GM21381 (cell line): ENCODE data around the gene FHOD3.
A peak's percentile ranks its signal among the peaks of the same experiment; 100 is the strongest.
"Not testable (repeated sequence)": the region's sequence is repeated elsewhere in the genome, so short reads cannot be mapped to it uniquely, and the experiment has no call there.

Source experiments
- ATAC-seq: cut with Tn5 transposase; IDR thresholded peaks from one replicate; pipeline ENCODE4 v1.9.1; 2021; ENCODE audit warnings: mild to moderate bottlenecking, moderate library complexity; ENCODE audit not compliant: unreplicated experiment

Gene FHOD3

DNA sequence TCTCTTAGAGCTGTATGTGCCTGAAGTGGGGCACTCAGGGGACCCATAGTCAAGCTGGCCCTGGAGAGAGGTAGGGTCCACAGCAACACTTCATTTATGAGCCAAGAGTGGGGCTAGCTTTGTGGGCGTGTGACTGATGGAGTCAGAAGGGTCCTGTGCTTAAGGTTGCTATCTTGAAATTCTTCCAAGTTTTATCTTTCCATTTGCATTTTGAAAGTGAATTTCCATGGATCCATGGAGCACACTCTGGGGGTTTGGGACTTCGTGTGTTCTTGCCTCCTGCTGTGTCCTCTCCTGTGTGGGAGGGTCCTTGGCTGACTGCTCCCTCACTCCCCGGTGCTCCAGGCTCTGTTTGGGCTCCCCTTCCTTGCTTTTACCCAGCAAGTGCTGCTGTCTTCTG is 50.8 kb downstream of the FHOD3 start:
- no peak for ATAC-seq

DNA sequence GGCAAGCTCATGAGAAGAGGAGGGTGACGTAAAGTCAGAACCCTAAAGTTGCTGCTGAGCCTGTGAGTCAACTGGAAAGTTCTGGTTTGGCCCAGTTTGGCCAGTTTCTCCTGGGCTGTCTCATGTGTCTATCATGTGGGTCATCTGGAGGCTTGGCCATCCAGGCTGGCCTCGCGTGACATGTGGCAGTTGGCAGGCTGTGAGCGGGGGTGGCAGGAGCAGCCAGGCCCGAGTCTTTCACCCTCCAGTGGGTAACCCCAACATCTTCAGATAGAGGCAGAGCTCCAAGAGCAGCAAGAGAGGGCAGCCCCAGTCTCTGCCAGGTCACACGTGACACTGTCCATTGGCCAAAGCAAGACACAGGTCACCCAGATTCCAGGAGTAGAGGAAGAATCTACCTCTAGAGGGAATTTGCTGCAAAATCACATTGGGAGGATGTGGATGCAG is 51.5 kb downstream of the FHOD3 start:
- ATAC-seq = no peak

- no peak for ATAC-seq
Observed at GRCh38 chr18:36349552-36349951, 52.0 kb downstream of the FHOD3 start.

DNA sequence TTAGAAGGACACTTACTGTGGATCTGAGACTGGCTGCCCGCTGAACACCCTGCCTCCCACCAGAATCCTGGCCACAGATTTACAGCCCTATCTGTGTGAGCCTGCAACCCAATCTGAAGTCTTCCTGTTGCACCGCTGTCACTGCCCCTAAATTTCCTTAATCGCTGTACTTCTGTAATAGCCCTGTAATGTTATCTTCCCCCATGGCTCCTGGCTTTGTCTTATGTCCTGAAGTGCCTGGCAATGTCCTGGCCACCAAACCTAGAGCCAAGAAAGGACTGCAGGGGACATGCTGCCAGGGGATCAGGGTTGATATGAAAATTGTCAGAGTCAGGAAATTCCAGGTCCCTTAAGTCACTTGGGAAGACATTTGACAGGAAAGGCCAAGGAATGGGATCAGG is 52.7 kb downstream of the FHOD3 start:
- no peak for ATAC-seq

DNA sequence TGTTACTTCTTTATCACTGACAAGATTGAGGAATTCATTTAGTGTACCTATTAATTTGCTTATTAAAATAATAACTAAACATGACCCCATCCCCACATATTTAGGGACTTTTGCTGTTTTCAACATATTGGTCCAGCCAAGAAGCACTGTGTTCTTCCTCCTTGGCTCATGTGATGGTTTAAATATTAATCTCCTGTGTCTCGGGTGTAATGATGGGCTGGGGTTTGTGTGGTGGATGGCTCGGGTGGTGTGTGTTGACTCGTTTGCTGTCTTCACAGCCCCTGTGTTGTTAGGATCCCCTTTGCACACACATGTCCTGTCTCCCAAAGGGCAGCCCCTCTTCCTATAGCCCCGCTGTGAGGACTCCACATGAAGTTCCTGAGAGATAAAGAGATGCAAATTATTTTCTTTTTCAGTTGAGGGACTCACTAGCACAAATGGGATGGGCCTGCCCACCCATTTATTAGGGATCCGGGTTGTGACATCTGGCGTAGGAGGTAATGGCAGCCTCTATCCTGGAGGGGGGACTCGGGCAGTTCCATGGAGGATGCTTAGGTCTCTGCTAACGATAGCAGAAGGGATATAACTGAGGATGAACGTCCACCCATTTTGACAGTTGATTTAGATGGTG is 53.4 kb downstream of the FHOD3 start:
- no peak for ATAC-seq

DNA sequence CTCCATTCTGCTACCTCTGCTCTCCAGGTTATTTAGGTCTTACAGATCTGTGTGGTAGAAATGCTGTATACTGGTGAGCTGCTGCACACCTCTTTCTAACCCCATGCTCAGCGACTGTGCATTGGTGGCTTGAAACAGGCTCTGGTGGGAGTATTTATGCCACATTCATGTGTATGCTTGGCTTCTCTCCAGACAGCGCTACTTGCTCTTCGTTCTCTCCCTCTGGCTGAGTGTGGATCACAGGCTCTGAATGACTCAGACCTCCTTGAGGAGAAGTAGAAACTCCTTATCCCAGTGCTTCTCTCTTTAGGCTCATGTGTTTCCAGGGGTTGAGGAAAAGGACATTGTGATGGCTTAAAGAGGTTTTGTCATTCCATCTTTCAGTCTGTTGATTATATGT is 54.9 kb downstream of the FHOD3 start:
- ATAC-seq = no peak

DNA sequence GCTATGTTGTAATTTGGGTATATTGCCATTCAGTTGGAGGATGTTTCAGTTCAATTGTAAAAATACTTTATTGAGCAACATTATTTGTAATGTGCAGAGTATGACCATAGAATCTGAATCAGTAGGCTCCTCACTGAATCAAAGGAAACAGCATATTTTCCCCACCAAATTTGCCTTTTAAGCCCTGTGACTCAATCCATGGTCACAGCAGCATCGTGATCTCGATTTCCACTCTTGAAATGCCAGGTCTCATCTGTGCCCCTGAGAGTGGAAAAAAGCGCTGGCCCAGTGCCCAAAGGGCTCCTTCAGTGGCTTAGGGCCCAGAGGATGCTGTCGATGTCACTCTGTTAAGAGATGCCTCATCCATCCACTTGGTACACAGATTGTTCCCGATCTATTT is 57.5 kb downstream of the FHOD3 start:
- no peak for ATAC-seq

DNA sequence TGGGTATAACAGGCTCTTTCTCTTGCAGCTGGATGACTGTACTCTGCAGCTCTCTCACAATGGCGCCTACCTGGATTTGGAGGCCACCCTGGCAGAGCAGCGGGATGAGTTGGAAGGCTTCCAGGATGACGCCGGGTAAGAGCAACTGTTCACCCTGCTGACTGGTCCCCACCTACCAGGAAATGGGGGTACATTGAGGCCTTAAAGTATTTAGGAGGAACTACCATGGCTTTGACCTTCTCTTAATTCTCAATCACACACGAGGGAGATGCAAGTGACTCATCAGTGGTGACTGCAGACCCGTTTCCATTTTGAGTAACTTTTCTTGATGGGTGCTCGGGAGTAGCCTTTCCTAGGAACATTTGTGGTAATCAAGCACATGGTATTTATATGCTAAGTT is 58.0 kb downstream of the FHOD3 start:
- ATAC-seq = no peak

DNA sequence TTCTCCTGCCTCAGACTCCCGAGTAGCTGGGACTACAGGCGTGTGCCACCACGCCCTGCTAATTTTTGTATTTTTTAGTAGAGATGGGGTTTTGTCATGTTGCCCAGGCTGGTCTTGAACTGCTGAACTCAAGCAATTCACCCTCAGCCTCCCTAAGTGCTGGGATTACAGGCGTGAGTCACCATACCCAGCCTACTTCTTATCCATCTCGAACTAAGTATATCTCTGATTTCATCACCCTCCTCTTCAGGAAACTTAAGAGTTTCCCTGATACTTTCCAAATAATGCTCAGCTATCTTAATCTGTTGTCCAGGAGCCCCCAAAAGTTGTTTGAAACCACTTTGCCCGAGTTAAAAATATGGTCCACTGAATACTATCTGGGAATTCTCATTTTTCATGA is 59.2 kb downstream of the FHOD3 start:
- not testable (repeated sequence) for ATAC-seq

- no peak for ATAC-seq
Observed at GRCh38 chr18:36358141-36358540, 60.6 kb downstream of the FHOD3 start.

- ATAC-seq = no peak
Observed at GRCh38 chr18:36360256-36360909, 62.9 kb downstream of the FHOD3 start.

- no peak for ATAC-seq
Observed at GRCh38 chr18:36364911-36365624, 67.6 kb downstream of the FHOD3 start.

- no peak for ATAC-seq
Observed at GRCh38 chr18:36365836-36366775, 68.6 kb downstream of the FHOD3 start.

DNA sequence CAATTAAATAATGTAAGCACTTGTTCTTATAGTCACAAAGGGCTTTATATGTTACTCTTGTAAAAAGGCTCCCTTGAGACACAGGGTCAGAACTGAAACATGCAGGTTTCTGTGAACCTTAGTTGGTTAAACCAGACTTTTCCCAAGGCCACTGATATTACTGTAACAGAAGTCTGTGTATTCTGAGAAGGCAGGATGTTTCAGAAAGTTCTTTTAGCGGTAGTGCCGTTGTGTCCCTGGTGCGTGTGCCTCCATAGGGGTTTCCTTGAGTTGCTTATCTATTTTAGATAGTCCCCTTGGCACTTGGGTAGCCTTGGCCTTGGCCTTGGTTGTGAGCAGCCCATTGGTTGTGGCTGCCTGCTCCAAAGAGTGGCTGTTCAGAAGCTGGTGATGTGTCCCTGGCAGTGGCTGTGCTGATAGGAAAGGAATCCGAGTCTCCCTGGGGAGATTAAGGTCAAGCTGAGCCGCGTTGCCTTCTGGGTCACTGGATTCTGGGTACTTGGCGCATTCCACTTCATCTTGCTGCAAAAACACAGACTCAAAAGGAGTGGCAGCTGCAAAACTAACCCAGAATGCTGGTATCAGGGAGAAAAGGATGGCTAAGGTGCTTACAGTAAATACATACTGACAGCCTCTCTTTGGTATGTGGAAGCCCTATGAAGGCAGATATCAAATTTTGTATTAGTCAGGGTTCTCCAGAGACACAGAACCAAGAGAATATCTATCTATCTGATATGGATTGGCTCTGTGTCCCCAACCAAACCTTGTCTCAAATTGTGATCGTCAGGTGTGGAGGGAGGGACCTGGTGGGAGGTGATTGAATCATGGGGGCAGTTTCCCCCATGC is 69.7 kb downstream of the FHOD3 start:
- peak; percentile 51 for ATAC-seq

- ATAC-seq = no peak
Observed at GRCh38 chr18:36368889-36369288, 71.4 kb downstream of the FHOD3 start.

- no peak for ATAC-seq
Observed at GRCh38 chr18:36372903-36373311, 75.4 kb downstream of the FHOD3 start.

- ATAC-seq = no peak
Observed at GRCh38 chr18:36374262-36374661, 76.7 kb downstream of the FHOD3 start.

GRCh38 chr18:36375118-36375517 is 77.6 kb downstream of the FHOD3 start:
- ATAC-seq = no peak

DNA sequence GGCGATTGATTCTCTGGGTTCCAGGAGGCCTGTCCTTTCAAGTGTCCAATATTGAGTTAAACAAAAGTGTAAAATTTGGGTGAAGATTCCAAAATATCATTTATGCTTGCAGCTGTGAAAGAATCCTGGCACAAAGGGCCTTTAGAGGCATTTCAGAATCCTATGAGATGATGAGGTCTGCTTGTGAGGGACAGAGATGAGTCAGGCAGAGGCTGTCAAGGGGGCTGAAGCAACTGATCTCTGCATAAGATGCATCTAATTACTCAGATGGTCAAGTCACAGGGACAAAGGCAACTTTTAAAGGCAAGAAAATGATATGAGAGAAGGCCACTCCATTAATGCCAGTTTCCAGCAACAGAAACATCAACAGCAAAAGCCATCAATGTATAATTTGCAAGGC is 78.8 kb downstream of the FHOD3 start:
- no peak for ATAC-seq

- no peak for ATAC-seq
Observed at GRCh38 chr18:36377626-36378025, 80.1 kb downstream of the FHOD3 start.
